Activated T-helper 2 cell treated with anti-CD3 and anti-CD28 coated beads, Interferon-gamma antibody, Interleukin-2, Interleukin-4, amounts not matched to agents 10 μg/mL and 5 μg/mL and 100 μg/mL, durations not matched to agents 14 hours and 24 hours and 36 hours (primary cell): Measurements from ENCODE around the gene METTL9. TPM values are rescaled to one million over a fixed set of nuclear protein-coding genes. Genes with fewer than 3 reads are reported as not detected.
"Not testable (repeated sequence)": the region's sequence is repeated elsewhere in the genome, so short reads cannot be mapped to it uniquely, and the experiment has no call there.

ENCODE experiments used
- DNase-seq: peaks from one replicate; pipeline ENCODE4 v3.0.0; 2021; ENCODE audit warnings: low spot score
- H3K27ac Mint-ChIP-seq: one replicate; pipeline ENCODE4 v1.8.0; 2021; ENCODE audit warnings: mixed read lengths
- H3K27me3 Mint-ChIP-seq: one replicate; pipeline ENCODE4 v1.8.0; 2021; ENCODE audit warnings: low read depth, mixed read lengths
- H3K36me3 Mint-ChIP-seq: one replicate; pipeline ENCODE4 v1.8.0; 2021; ENCODE audit warnings: low read depth, mixed read lengths
- H3K4me1 Mint-ChIP-seq: one replicate; pipeline ENCODE4 v1.8.0; 2021; ENCODE audit warnings: low read depth, mixed read lengths
- H3K4me3 Mint-ChIP-seq: one replicate; pipeline ENCODE4 v1.8.0; 2021; ENCODE audit warnings: low read depth, mild to moderate bottlenecking, moderate library complexity, mixed read lengths
- H3K9me3 Mint-ChIP-seq: one replicate; pipeline ENCODE4 v1.8.0; 2021; ENCODE audit warnings: mixed read lengths
- intact Hi-C: fragments of 100-400 bp; cut with micrococcal nuclease; formaldehyde crosslinking; loops from one replicate; pipeline ENCODE4 v1.15.1; 2023
- total RNA-seq: library from RNA; stranded (reverse); gene quantifications from 2 replicates; pipeline ENCODE4 v1.2.3, GENCODE V29; 2022

Gene METTL9
- total RNA-seq = 73.9 and 75.8 TPM in 2 replicates

GRCh38 chr16:21599122-21600030 is at the start of gene METTL9:
Gene METTL9 (plus strand): TSS chr16:21599577. CDS start chr16:21599734, 157 bp downstream.
- intact Hi-C loops = loop anchor here (1.0 to 2.0 kb wide), 2 partner anchors 23 to 46 kb away; no protein-coding TSS in a partner anchor
- peak within 1 kb of the TSS; percentile 92 for H3K27ac Mint-ChIP-seq

DNA sequence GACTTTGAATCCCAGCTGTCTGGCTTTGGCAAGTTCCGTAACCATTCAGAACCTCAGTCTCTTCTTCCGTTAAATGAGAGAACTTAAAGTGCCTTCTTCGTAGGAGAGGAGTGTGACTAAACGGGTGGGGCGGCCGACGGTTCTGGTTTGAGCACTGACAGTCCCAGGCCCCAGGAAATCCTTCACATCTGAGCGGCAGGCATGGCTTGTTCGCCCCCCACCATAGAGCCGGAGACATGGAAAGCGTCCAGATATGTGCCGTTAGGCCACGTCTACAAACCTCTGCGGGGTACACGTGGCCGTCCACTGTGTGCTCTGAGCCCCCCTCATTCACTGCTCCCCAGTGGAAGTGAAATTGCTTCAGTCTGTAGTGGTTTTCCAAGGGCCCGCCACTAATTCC is 49.4 kb upstream of the METTL9 start:
- not testable (repeated sequence) for H3K4me1 Mint-ChIP-seq, H3K36me3 Mint-ChIP-seq, H3K4me3 Mint-ChIP-seq, H3K27me3 Mint-ChIP-seq, H3K9me3 Mint-ChIP-seq, DNase-seq, H3K27ac Mint-ChIP-seq
- intact Hi-C loops = loop anchor here (5.0 kb wide), 1 partner anchor 378 kb away; no protein-coding TSS in a partner anchor

More at GRCh38 chr16:21599122-21600030, at the start of gene METTL9:
- DNase-seq = peak; percentile 93
- H3K36me3 Mint-ChIP-seq = peaks cover 2% of the 10 kb centered on the region
- peak within 1 kb of the TSS; percentile 87 for H3K4me3 Mint-ChIP-seq
- peaks cover 41% of the 10 kb centered on the region for H3K4me1 Mint-ChIP-seq
- no peaks in the 10 kb centered on the region for H3K27me3 Mint-ChIP-seq
- H3K9me3 Mint-ChIP-seq = no peaks in the 10 kb centered on the region

- H3K9me3 Mint-ChIP-seq, H3K27ac Mint-ChIP-seq, H3K36me3 Mint-ChIP-seq, H3K27me3 Mint-ChIP-seq, DNase-seq, H3K4me3 Mint-ChIP-seq: not testable (repeated sequence)
- intact Hi-C loops = loop anchor here (5.0 kb wide), 1 partner anchor 378 kb away; no protein-coding TSS in a partner anchor
- peaks cover 12% of the 10 kb centered on the region for H3K4me1 Mint-ChIP-seq
Observed at GRCh38 chr16:21550435-21550834, 48.9 kb upstream of the METTL9 start.

GRCh38 chr16:21551076-21551475 is 48.3 kb upstream of the METTL9 start:
- intact Hi-C loops = loop anchor here (5.0 kb wide), 1 partner anchor 379 kb away; no protein-coding TSS in a partner anchor
- not testable (repeated sequence) for DNase-seq, H3K4me3 Mint-ChIP-seq, H3K9me3 Mint-ChIP-seq, H3K27me3 Mint-ChIP-seq, H3K27ac Mint-ChIP-seq, H3K36me3 Mint-ChIP-seq
- H3K4me1 Mint-ChIP-seq = peaks cover 13% of the 10 kb centered on the region

- H3K9me3 Mint-ChIP-seq, H3K36me3 Mint-ChIP-seq, H3K4me3 Mint-ChIP-seq, H3K27me3 Mint-ChIP-seq, DNase-seq, H3K27ac Mint-ChIP-seq: not testable (repeated sequence)
- H3K4me1 Mint-ChIP-seq = peaks cover 13% of the 10 kb centered on the region
- intact Hi-C loops = loop anchor here (5.0 kb wide), 1 partner anchor 379 kb away; no protein-coding TSS in a partner anchor
Observed at GRCh38 chr16:21551600-21551999, 47.8 kb upstream of the METTL9 start.

- not testable (repeated sequence) for DNase-seq, H3K9me3 Mint-ChIP-seq, H3K36me3 Mint-ChIP-seq, H3K27me3 Mint-ChIP-seq, H3K4me3 Mint-ChIP-seq, H3K27ac Mint-ChIP-seq
- intact Hi-C loops = loop anchor here (5.0 kb wide), 1 partner anchor 381 kb away; no protein-coding TSS in a partner anchor
- peaks cover 12% of the 10 kb centered on the region for H3K4me1 Mint-ChIP-seq
Observed at GRCh38 chr16:21553481-21554296, 45.7 kb upstream of the METTL9 start.

DNA sequence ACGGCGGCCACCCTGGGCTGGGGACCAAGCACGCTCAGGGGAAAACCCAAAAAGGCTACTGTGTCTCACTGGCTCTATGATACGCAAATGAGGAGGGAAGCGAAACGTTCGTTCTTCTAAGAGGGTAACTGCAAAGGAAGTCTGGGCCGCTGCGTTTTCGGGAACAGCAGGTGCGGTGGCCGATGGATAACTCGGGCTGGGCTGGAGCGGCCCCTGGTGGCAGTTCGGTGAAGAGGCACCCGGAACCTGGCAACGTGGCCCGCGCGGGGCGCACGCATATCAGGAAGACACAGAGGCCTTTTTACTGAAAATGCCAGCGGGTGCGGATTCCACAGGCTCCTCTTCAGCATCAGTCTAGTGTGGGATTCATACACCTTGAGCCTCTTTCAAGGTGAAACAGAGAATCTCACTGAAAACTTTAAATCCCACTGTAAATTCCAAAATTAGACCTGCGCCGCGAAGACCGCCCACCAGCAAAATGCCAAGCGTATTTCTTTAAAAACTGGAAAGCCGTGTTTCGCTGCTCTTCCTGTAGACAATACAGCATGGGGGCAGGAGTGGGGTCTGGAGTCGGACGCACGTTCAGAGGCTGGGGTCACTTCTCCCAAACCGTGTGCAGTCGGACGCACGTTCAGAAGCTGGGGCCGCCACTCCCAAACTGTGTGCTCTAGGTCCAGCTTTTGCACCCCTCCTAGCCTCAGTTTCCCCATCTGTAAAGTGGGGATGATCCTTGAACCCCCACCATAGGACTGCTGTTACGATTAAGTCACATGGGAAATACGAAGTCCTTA is 44.4 kb upstream of the METTL9 start:
- no peaks in the 10 kb centered on the region for H3K27me3 Mint-ChIP-seq
- H3K36me3 Mint-ChIP-seq = no peaks in the 10 kb centered on the region
- H3K4me1 Mint-ChIP-seq = peaks cover 12% of the 10 kb centered on the region
- peak overlapping the region; percentile 85 for H3K27ac Mint-ChIP-seq
- H3K9me3 Mint-ChIP-seq = no peaks in the 10 kb centered on the region
- intact Hi-C loops = loop anchor here (5.0 kb wide), 2 partner anchors 368 to 383 kb away; no protein-coding TSS in a partner anchor
- H3K4me3 Mint-ChIP-seq = peak overlapping the region; percentile 53
- peak; percentile 91 for DNase-seq

GRCh38 chr16:21555621-21556020 is 43.8 kb upstream of the METTL9 start:
- not testable (repeated sequence) for DNase-seq, H3K36me3 Mint-ChIP-seq, H3K27me3 Mint-ChIP-seq, H3K9me3 Mint-ChIP-seq, H3K4me3 Mint-ChIP-seq
- Mint-ChIP-seq H3K4me1 (peaks cover 12% of the 10 kb centered on the region), H3K27ac (peak overlapping the region; percentile 85)
- intact Hi-C loops = loop anchor here (5.0 kb wide), 1 partner anchor 368 kb away; no protein-coding TSS in a partner anchor

- H3K27ac Mint-ChIP-seq, H3K36me3 Mint-ChIP-seq, H3K4me3 Mint-ChIP-seq, H3K9me3 Mint-ChIP-seq, H3K27me3 Mint-ChIP-seq, DNase-seq: not testable (repeated sequence)
- peaks cover 12% of the 10 kb centered on the region for H3K4me1 Mint-ChIP-seq
- intact Hi-C loops = loop anchor here (5.0 kb wide), 1 partner anchor 369 kb away; no protein-coding TSS in a partner anchor
Observed at GRCh38 chr16:21556026-21556595, 43.3 kb upstream of the METTL9 start.

GRCh38 chr16:21556651-21557241 is 42.6 kb upstream of the METTL9 start:
- intact Hi-C loops = loop anchor here (5.0 kb wide), 1 partner anchor 369 kb away; no protein-coding TSS in a partner anchor
- not testable (repeated sequence) for H3K9me3 Mint-ChIP-seq, H3K27ac Mint-ChIP-seq, H3K4me3 Mint-ChIP-seq, DNase-seq, H3K27me3 Mint-ChIP-seq, H3K36me3 Mint-ChIP-seq
- H3K4me1 Mint-ChIP-seq = peaks cover 12% of the 10 kb centered on the region

GRCh38 chr16:21560462-21560861 is 38.9 kb upstream of the METTL9 start:
- Mint-ChIP-seq H3K9me3 (no peaks in the 10 kb centered on the region), H3K4me3 (no peak overlapping the region), H3K4me1 (peaks cover under 1% of the 10 kb centered on the region), H3K36me3 (no peaks in the 10 kb centered on the region), H3K27ac (no peak overlapping the region), H3K27me3 (peaks cover 4% of the 10 kb centered on the region)
- intact Hi-C loops = no loop called here
- no peak for DNase-seq
